KBM-7 (cell line): Measurements from ENCODE around the gene PSMD11.
"Not testable (repeated sequence)": the region's sequence is repeated elsewhere in the genome, so short reads cannot be mapped to it uniquely, and the experiment has no call there.

Experiments used
- DNase-seq: peaks from one replicate; pipeline ENCODE4 v3.0.0-alpha.2; 2015
- in situ Hi-C: fragments of 300-500 bp; cut with MboI; formaldehyde crosslinking; loops from 2 replicates; pipeline ENCODE4 v1.14.3; 2020; ENCODE audit warnings: low sequenced_read_pairs, low pct_unique_long_range_greater_than_20kb, mixed read lengths

The PSMD11 gene

GRCh38 chr17:32520104-32520701 lies 75.9 kb downstream of the PSMD11 start:
- in situ Hi-C loops = no loop called here
- DNase-seq = no peak

GRCh38 chr17:32520737-32521404 lies 76.6 kb downstream of the PSMD11 start:
- no peak for DNase-seq
- in situ Hi-C loops = no loop called here

GRCh38 chr17:32523017-32523680 lies 78.8 kb downstream of the PSMD11 start:
- in situ Hi-C loops = no loop called here
- DNase-seq = no peak

GRCh38 chr17:32523827-32524552 lies 79.7 kb downstream of the PSMD11 start:
- DNase-seq = no peak
- in situ Hi-C loops = no loop called here

- DNase-seq, in situ Hi-C loops: not testable (repeated sequence)
These were observed 80.2 kb downstream of the PSMD11 start for GRCh38 chr17:32524553-32524880.

- in situ Hi-C loops = no loop called here
- peak; percentile 14 for DNase-seq
These were observed 80.8 kb downstream of the PSMD11 start for GRCh38 chr17:32525122-32525521.

GRCh38 chr17:32527146-32527545 lies 82.8 kb downstream of the PSMD11 start:
- in situ Hi-C loops = no loop called here
- no peak for DNase-seq

- in situ Hi-C loops = no loop called here
- no peak for DNase-seq
These were observed 84.5 kb downstream of the PSMD11 start for GRCh38 chr17:32528825-32529224.

- no peak for DNase-seq
- in situ Hi-C loops = no loop called here
These were observed 85.3 kb downstream of the PSMD11 start for GRCh38 chr17:32529604-32530003.
